WTC11 (cell line): ENCODE results near the gene PREX1. TPM values are rescaled to one million over a fixed set of nuclear protein-coding genes. Genes with fewer than 3 reads are reported as not detected.

Experiments
- ATAC-seq: fragments of 200-7000 bp; cut with Tn5 transposase; 2 replicates; pipeline ENCODE4 v1.10.0; 2021; ENCODE audit warnings: mild to moderate bottlenecking, moderate library complexity
- CTCF ChIA-PET: fragments of 300-600 bp; sonication (Branson Sonifier 250); formaldehyde crosslinking; loops from one replicate; lab custom pipeline; 2021; ENCODE audit warnings: antibody characterized with exemption; lab: Charles Lee
- POLR2A ChIA-PET: fragments of 350-600 bp; sonication (Branson Sonifier 250); formaldehyde crosslinking; loops from one replicate; lab custom pipeline; 2021; ENCODE audit warnings: antibody characterized with exemption; lab: Charles Lee
- DNase-seq: peaks from one replicate; pipeline ENCODE4 v3.0.0; 2021; ENCODE audit warnings: low spot score
- H3K27ac Mint-ChIP-seq: 2 replicates; pipeline ENCODE4 v1.8.0; 2021; ENCODE audit warnings: mixed read lengths
- H3K27me3 Mint-ChIP-seq: 2 replicates; pipeline ENCODE4 v1.8.0; 2021; ENCODE audit warnings: low read depth, mild to moderate bottlenecking, moderate library complexity, mixed read lengths
- H3K36me3 Mint-ChIP-seq: 2 replicates; pipeline ENCODE4 v1.8.0; 2021; ENCODE audit warnings: mixed read lengths
- H3K4me1 Mint-ChIP-seq: 2 replicates; pipeline ENCODE4 v1.8.0; 2022; ENCODE audit warnings: mixed read lengths
- H3K4me3 Mint-ChIP-seq: 2 replicates; pipeline ENCODE4 v1.8.0; 2021; ENCODE audit warnings: mild to moderate bottlenecking, moderate library complexity, mixed read lengths
- H3K9me3 Mint-ChIP-seq: 2 replicates; pipeline ENCODE4 v1.8.0; 2021; ENCODE audit warnings: mixed read lengths
- ELF4 ChIP-seq: sonication (generic); formaldehyde crosslinking; IDR thresholded peaks from 2 replicates; pipeline ENCODE4 v1.8.1; 2022; ENCODE audit warnings: low read depth, mild to moderate bottlenecking, moderate library complexity, missing genetic modification reagents
- ESRRA ChIP-seq: sonication (generic); formaldehyde crosslinking; IDR thresholded peaks from 2 replicates; pipeline ENCODE4 v1.8.1; 2022; ENCODE audit warnings: mild to moderate bottlenecking, missing genetic modification reagents, borderline replicate concordance
- ETV6 ChIP-seq: sonication (generic); formaldehyde crosslinking; IDR thresholded peaks from 2 replicates; pipeline ENCODE4 v1.8.1; 2022; ENCODE audit warnings: mild to moderate bottlenecking, missing genetic modification reagents
- GABPB1 ChIP-seq: sonication (generic); formaldehyde crosslinking; IDR thresholded peaks from 2 replicates; pipeline ENCODE4 v1.8.1; 2023; ENCODE audit warnings: mild to moderate bottlenecking, missing genetic modification reagents
- JAZF1 ChIP-seq: fragments of 250-450 bp; sonication (Bioruptor Pico); IDR thresholded peaks from 2 replicates; pipeline ENCODE4 v1.9.0; 2021; ENCODE audit warnings: moderate library complexity, mild to moderate bottlenecking, inconsistent platforms
- JUN ChIP-seq: sonication (generic); formaldehyde crosslinking; IDR thresholded peaks from 2 replicates; pipeline ENCODE4 v1.8.0; 2023; ENCODE audit warnings: mild to moderate bottlenecking, missing genetic modification reagents
- KAT7 ChIP-seq: sonication (generic); formaldehyde crosslinking; IDR thresholded peaks from 2 replicates; pipeline ENCODE4 v1.8.1; 2023; ENCODE audit warnings: missing genetic modification reagents, mild to moderate bottlenecking, borderline replicate concordance
- MYBL2 ChIP-seq: sonication (generic); formaldehyde crosslinking; IDR thresholded peaks from 2 replicates; pipeline ENCODE4 v1.8.1; 2023; ENCODE audit warnings: mild to moderate bottlenecking, moderate library complexity, missing genetic modification reagents
- NFATC4 ChIP-seq: fragments of 250-450 bp; sonication (Bioruptor Pico); IDR thresholded peaks from 2 replicates; pipeline ENCODE4 v1.9.0; 2021; ENCODE audit warnings: mild to moderate bottlenecking
- NFYB ChIP-seq: sonication (generic); formaldehyde crosslinking; conservative IDR thresholded peaks from 2 replicates; pipeline ENCODE4 v1.8.0; 2022; ENCODE audit warnings: low read depth, missing genetic modification reagents
- NR1H2 ChIP-seq: sonication (generic); formaldehyde crosslinking; IDR thresholded peaks from 2 replicates; pipeline ENCODE4 v1.9.0; 2021; ENCODE audit warnings: mild to moderate bottlenecking, moderate library complexity, missing genetic modification reagents
- NR2C2 ChIP-seq: sonication (generic); formaldehyde crosslinking; IDR thresholded peaks from 2 replicates; pipeline ENCODE4 v1.8.0; 2022; ENCODE audit warnings: mild to moderate bottlenecking, missing genetic modification reagents
- SMAD4 ChIP-seq: sonication (generic); formaldehyde crosslinking; IDR thresholded peaks from 2 replicates; pipeline ENCODE4 v1.8.0; 2022; ENCODE audit warnings: mild to moderate bottlenecking, missing genetic modification reagents
- ZNF138 ChIP-seq: sonication (generic); formaldehyde crosslinking; conservative IDR thresholded peaks from 2 replicates; pipeline ENCODE4 v1.8.1; 2022; ENCODE audit warnings: mild to moderate bottlenecking, moderate library complexity, missing genetic modification reagents
- total RNA-seq: library from RNA; stranded (reverse); gene quantifications from 3 replicates; pipeline ENCODE4 v1.2.3, GENCODE V29; 2021
- TF ChIP-seq, protein P1 (sequence below): sonication (generic); formaldehyde crosslinking; IDR thresholded peaks from 2 replicates; pipeline ENCODE4 v1.8.0; 2022; ENCODE audit warnings: mild to moderate bottlenecking, missing genetic modification reagents
- TF ChIP-seq, protein P2 (sequence below): sonication (generic); formaldehyde crosslinking; IDR thresholded peaks from 2 replicates; pipeline ENCODE4 v1.8.0; 2023; ENCODE audit warnings: missing genetic modification reagents
- TF ChIP-seq, protein P3 (sequence below): sonication (generic); formaldehyde crosslinking; IDR thresholded peaks from 2 replicates; pipeline ENCODE4 v1.8.1; 2023; ENCODE audit warnings: mild to moderate bottlenecking, moderate library complexity, missing genetic modification reagents
- TF ChIP-seq, protein P4 (sequence below): sonication (generic); formaldehyde crosslinking; IDR thresholded peaks from 2 replicates; pipeline ENCODE4 v1.8.0; 2022; ENCODE audit warnings: mild to moderate bottlenecking, missing genetic modification reagents
- TF ChIP-seq, protein P5 (sequence below): sonication (generic); formaldehyde crosslinking; IDR thresholded peaks from 2 replicates; pipeline ENCODE4 v1.8.1; 2023; ENCODE audit warnings: mild to moderate bottlenecking, missing genetic modification reagents, moderate library complexity

Gene PREX1
- total RNA-seq, 1 experiment from 2014 or later, result 17.3 TPM

DNA sequence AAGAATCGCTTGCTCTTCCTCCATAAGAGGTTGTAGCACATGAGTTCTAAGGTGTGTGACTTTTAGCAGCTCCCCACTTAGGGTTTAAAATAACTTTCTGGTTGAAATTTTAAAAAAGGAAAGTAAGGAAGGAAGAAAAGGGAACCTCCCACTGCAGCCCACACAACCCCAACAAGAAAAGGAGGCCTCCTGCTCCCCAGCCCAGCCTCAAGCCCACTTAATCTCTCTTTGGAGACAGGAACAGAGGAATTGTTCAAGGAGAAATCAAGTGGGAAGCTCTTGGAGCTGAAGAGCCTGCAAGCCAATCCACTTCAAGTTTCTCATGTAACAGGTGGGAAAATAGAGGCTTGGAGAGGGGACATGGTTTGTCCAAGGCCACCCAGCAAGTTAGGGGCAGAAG lies 39.1 kb upstream of the PREX1 start:
- CTCF ChIA-PET, result no interaction called here

DNA sequence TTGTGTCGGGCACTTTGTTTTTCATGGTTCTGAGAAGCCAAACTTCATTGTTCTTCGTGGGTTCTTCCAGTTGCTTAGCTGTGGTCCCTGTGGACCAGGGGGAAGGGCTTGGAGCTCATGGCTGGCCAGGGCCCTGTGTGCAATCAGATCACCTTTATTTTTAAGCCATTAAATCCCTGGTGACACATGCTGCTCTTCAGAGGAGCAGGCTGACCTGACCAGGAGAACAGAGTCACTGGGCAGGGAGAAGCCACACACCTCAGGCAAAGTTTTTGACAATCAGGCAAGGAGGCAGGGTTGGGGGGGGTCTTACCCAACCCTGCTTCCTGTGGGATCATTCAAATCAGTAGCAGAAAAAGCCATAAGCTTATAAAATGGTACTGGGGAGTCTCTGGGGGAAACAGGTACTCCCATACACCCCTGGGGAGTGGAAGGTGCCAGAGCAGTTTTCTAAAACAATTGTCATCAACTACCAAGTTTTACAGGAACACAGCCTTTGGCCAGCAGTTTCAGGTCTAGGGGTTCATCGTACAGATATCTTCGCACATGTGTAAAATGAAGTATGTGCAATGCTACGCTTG lies 37.0 kb upstream of the PREX1 start:
- no peak overlapping the region for H3K27ac Mint-ChIP-seq
- ChIA-PET CTCF (interaction anchor here (2.0 kb wide), 1 partner anchor 207 kb away, joined by 6 read pairs; no protein-coding TSS in a partner anchor), POLR2A (interaction anchor here (0.6 kb wide), 1 partner anchor 219 kb away, joined by 3 read pairs; no protein-coding TSS in a partner anchor)
- TF ChIP-seq NFYB (CRISPR knock-in tag), result no peak
- no peak for TF ChIP-seq NFATC4 (CRISPR knock-in tag)
- no peak for TF ChIP-seq SMAD4 (CRISPR knock-in tag)
- TF ChIP-seq GABPB1 (CRISPR knock-in tag), result no peak
- no peak for TF ChIP-seq ETV6 (CRISPR knock-in tag)
- no peak for TF ChIP-seq NR1H2 (CRISPR knock-in tag)
- TF ChIP-seq MYBL2, result no peak
- TF ChIP-seq KAT7 (CRISPR knock-in tag), result no peak
- TF ChIP-seq JUN (CRISPR knock-in tag), result no peak
- no peak for TF ChIP-seq ZNF138 (CRISPR knock-in tag)
- H3K9me3 Mint-ChIP-seq, result peaks cover 4% of the 10 kb centered on the region
- H3K4me1 Mint-ChIP-seq, result no peaks in the 10 kb centered on the region
- H3K4me3 Mint-ChIP-seq, result no peak overlapping the region
- ATAC-seq (no peak), DNase-seq (no peak)
- no peaks in the 10 kb centered on the region for H3K27me3 Mint-ChIP-seq
- H3K36me3 Mint-ChIP-seq, result no peaks in the 10 kb centered on the region

More for the DNA sequence above, 39.1 kb upstream of the PREX1 start:
- no peak for ATAC-seq
- POLR2A ChIA-PET, result no interaction called here
- TF ChIP-seq GABPB1 (CRISPR knock-in tag) (no peak), MYBL2 (no peak), JAZF1 (CRISPR knock-in tag) (no peak), ESRRA (CRISPR knock-in tag) (no peak)
- TF ChIP-seq, protein P1, sequence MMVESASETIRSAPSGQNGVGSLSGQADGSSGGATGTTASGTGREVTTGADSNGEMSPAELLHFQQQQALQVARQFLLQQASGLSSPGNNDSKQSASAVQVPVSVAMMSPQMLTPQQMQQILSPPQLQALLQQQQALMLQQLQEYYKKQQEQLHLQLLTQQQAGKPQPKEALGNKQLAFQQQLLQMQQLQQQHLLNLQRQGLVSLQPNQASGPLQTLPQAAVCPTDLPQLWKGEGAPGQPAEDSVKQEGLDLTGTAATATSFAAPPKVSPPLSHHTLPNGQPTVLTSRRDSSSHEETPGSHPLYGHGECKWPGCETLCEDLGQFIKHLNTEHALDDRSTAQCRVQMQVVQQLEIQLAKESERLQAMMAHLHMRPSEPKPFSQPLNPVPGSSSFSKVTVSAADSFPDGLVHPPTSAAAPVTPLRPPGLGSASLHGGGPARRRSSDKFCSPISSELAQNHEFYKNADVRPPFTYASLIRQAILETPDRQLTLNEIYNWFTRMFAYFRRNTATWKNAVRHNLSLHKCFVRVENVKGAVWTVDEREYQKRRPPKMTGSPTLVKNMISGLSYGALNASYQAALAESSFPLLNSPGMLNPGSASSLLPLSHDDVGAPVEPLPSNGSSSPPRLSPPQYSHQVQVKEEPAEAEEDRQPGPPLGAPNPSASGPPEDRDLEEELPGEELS (CRISPR knock-in tag), result no peak
- TF ChIP-seq, protein P2, sequence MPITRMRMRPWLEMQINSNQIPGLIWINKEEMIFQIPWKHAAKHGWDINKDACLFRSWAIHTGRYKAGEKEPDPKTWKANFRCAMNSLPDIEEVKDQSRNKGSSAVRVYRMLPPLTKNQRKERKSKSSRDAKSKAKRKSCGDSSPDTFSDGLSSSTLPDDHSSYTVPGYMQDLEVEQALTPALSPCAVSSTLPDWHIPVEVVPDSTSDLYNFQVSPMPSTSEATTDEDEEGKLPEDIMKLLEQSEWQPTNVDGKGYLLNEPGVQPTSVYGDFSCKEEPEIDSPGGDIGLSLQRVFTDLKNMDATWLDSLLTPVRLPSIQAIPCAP (CRISPR knock-in tag), result no peak
- H3K4me1 Mint-ChIP-seq, result no peaks in the 10 kb centered on the region
- peaks cover 4% of the 10 kb centered on the region for H3K9me3 Mint-ChIP-seq
- H3K27me3 Mint-ChIP-seq, result no peaks in the 10 kb centered on the region
- no peak overlapping the region for H3K27ac Mint-ChIP-seq
- DNase-seq, result no peak
- H3K36me3 Mint-ChIP-seq, result no peaks in the 10 kb centered on the region
- no peak overlapping the region for H3K4me3 Mint-ChIP-seq

DNA sequence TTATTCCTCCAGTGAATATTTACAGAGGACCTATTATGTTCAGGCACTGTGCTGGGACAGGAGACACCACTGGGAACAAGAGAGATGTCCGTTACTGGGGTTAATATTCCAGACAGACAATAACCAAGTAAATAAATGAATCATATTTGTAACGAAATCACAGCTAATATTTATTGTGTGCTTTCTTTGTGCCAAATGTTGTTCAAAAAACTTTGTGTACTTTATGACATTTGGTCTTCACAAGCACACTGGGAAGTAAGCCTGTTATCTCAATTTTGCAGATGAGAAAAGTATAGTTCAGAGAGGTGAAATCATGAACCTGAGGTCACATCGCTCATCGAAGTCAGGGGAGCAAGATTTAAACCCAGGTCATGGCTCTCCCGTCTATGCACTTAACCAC lies 36.5 kb upstream of the PREX1 start:
- DNase-seq, result no peak
- CTCF ChIA-PET, result interaction anchor here (2.0 kb wide), 1 partner anchor 207 kb away, joined by 6 read pairs; no protein-coding TSS in a partner anchor
- H3K27me3 Mint-ChIP-seq, result no peaks in the 10 kb centered on the region
- TF ChIP-seq ELF4 (CRISPR knock-in tag) (no peak), NR2C2 (CRISPR knock-in tag) (no peak)
- TF ChIP-seq, protein P3, sequence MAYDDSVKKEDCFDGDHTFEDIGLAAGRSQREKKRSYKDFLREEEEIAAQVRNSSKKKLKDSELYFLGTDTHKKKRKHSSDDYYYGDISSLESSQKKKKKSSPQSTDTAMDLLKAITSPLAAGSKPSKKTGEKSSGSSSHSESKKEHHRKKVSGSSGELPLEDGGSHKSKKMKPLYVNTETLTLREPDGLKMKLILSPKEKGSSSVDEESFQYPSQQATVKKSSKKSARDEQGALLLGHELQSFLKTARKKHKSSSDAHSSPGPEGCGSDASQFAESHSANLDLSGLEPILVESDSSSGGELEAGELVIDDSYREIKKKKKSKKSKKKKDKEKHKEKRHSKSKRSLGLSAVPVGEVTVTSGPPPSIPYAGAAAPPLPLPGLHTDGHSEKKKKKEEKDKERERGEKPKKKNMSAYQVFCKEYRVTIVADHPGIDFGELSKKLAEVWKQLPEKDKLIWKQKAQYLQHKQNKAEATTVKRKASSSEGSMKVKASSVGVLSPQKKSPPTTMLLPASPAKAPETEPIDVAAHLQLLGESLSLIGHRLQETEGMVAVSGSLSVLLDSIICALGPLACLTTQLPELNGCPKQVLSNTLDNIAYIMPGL, result no peak
- TF ChIP-seq, protein P4, sequence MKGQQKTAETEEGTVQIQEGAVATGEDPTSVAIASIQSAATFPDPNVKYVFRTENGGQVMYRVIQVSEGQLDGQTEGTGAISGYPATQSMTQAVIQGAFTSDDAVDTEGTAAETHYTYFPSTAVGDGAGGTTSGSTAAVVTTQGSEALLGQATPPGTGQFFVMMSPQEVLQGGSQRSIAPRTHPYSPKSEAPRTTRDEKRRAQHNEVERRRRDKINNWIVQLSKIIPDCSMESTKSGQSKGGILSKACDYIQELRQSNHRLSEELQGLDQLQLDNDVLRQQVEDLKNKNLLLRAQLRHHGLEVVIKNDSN (CRISPR knock-in tag), result no peak
- TF ChIP-seq, protein P5, sequence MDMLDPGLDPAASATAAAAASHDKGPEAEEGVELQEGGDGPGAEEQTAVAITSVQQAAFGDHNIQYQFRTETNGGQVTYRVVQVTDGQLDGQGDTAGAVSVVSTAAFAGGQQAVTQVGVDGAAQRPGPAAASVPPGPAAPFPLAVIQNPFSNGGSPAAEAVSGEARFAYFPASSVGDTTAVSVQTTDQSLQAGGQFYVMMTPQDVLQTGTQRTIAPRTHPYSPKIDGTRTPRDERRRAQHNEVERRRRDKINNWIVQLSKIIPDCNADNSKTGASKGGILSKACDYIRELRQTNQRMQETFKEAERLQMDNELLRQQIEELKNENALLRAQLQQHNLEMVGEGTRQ (CRISPR knock-in tag), result no peak
- H3K4me1 Mint-ChIP-seq, result no peaks in the 10 kb centered on the region
- POLR2A ChIA-PET, result no interaction called here
- H3K9me3 Mint-ChIP-seq, result peaks cover under 1% of the 10 kb centered on the region; the same call in 1 of the 2 replicates
- H3K27ac Mint-ChIP-seq, result no peak overlapping the region
- no peak overlapping the region for H3K4me3 Mint-ChIP-seq
- no peaks in the 10 kb centered on the region for H3K36me3 Mint-ChIP-seq
- ATAC-seq, result no peak
